Gastrocnemius medialis (tissue), 4 donors: Measurements from ENCODE around the gene C19orf44. TPM values are rescaled to one million over a fixed set of nuclear protein-coding genes. Genes with fewer than 3 reads are reported as not detected.

Experiments used
- ATAC-seq, 2 donors: fragments of 150-250 bp; one replicate each; pipeline ENCODE4 v1.9.1; 2016
- DNase-seq, 2 donors: peaks; one replicate each; pipeline ENCODE4 v3.0.0-alpha.2; 2019
- H3K27ac ChIP-seq, 4 donors: fragments of 200-600 bp; sonication (generic); 1 replicate in 1 of 4; 2 replicates in 3 of 4; pipeline ENCODE4 v1.5.1; 2016 to 2018; ENCODE audit warnings: mild to moderate bottlenecking in 2 of 4, moderate library complexity in 1 of 4
- H3K27me3 ChIP-seq, 3 donors: fragments of 200-600 bp; sonication (generic) in 2 of 3; 1 replicate in 1 of 3; 2 replicates in 2 of 3; pipeline versions ENCODE4 v1.5.1 to v1.6.0; 2016 to 2019; ENCODE audit warnings: mild to moderate bottlenecking in 1 of 3, moderate library complexity in 1 of 3
- H3K36me3 ChIP-seq, 2 donors: fragments of 200-600 bp; sonication (generic) in 1 of 2; one replicate each; pipeline ENCODE4 v1.5.1; 2017 to 2018
- H3K4me1 ChIP-seq, 2 donors: fragments of 200-600 bp; sonication (generic) in 1 of 2; one replicate each; pipeline ENCODE4 v1.5.1; 2016 to 2017; ENCODE audit warnings: mild to moderate bottlenecking in 2 of 2
- H3K4me3 ChIP-seq, 4 donors: fragments of 200-600 bp; sonication (generic) in 3 of 4; 1 replicate in 1 of 4; 2 replicates in 3 of 4; pipeline ENCODE4 v1.5.1; 2016 to 2019; ENCODE audit warnings: mild to moderate bottlenecking in 2 of 4
- H3K9me3 ChIP-seq, 3 donors: fragments of 200-600 bp; sonication (generic) in 2 of 3; 1 replicate in 1 of 3; 2 replicates in 2 of 3; pipeline ENCODE4 v1.5.1; 2016 to 2019
- CTCF ChIP-seq, 5 experiments: fragments of 450-650 bp in 3 of 5; fragments of 200-600 bp in 2 of 5; sonication (generic) in 2 of 5; IDR thresholded peaks in 4 of 5; conservative IDR thresholded peaks in 1 of 5; 1 replicate in 4 of 5; 2 replicates in 1 of 5; pipeline ENCODE4 v1.5.1; 2016 to 2019; ENCODE audit warnings: antibody characterized with exemption in 5 of 5, mild to moderate bottlenecking in 3 of 5, moderate library complexity in 3 of 5
- POLR2A ChIP-seq, 2 donors: fragments of 450-650 bp; IDR thresholded peaks; one replicate each; pipeline ENCODE4 v1.6.1; 2017; ENCODE audit warnings: antibody characterized with exemption in 2 of 2, mild to moderate bottlenecking in 2 of 2, moderate library complexity in 2 of 2
- in situ Hi-C, 4 donors: fragments of 200-750 bp; cut with MboI; loops; one replicate each; pipeline versions ENCODE4 v1.15.0 to v1.8.0; 2017; ENCODE audit warnings: low sequenced_read_pairs in 4 of 4
- intact Hi-C: fragments of 100-400 bp; cut with DNase I; formaldehyde crosslinking; loops from one replicate; pipeline ENCODE4 v1.15.1; 2023; ENCODE audit warnings: low total_unique reads
- total RNA-seq, 4 donors: library from RNA; depleted of rRNA; stranded (reverse); fragments of >200 nt; gene quantifications; one replicate each; pipeline versions ENCODE4 v1.1.0 to v1.2.3, GENCODE V29; 2016

C19orf44 gene
- total RNA-seq, 4 donors from 2014 or later, result 4.1 to 7.1 (median 5.0) TPM

- no peak for DNase-seq
- H3K27ac ChIP-seq, result no peak overlapping the region
- in situ Hi-C loops (loop anchor here in 2 of 4 donors (25.0 kb wide), 2 partner anchors 288 to 313 kb away; no protein-coding TSS in a partner anchor), intact Hi-C loops (no loop called here)
- peaks cover 0 to 100% of the 10 kb centered on the region in 2 donors for H3K36me3 ChIP-seq
- no peak for ATAC-seq
- H3K9me3 ChIP-seq, result no peaks in the 10 kb centered on the region
- no peaks in the 10 kb centered on the region for H3K4me1 ChIP-seq
- TF ChIP-seq POLR2A (IDR thresholded peaks at IDR 0.05) (no peak), CTCF (IDR thresholded peaks at IDR 0.05 in 4 of 5, conservative IDR thresholded peaks at IDR 0.05 in 1 of 5) (no peak)
- no peaks in the 10 kb centered on the region for H3K27me3 ChIP-seq
- H3K4me3 ChIP-seq, result no peak overlapping the region
Observed at GRCh38 chr19:16524991-16525734, 29.0 kb downstream of the C19orf44 start.

- peaks cover 0 to 100% of the 10 kb centered on the region in 2 donors for H3K36me3 ChIP-seq
- H3K27me3 ChIP-seq, result no peaks in the 10 kb centered on the region
- H3K4me1 ChIP-seq, result no peaks in the 10 kb centered on the region
- no peak for TF ChIP-seq POLR2A (IDR thresholded peaks at IDR 0.05)
- TF ChIP-seq CTCF (IDR thresholded peaks at IDR 0.05 in 4 of 5, conservative IDR thresholded peaks at IDR 0.05 in 1 of 5), result no peak
- no peaks in the 10 kb centered on the region for H3K9me3 ChIP-seq
- intact Hi-C loops (no loop called here), in situ Hi-C loops (loop anchor here in 1 of 4 donors (25.0 kb wide), 1 partner anchor 289 kb away; no protein-coding TSS in a partner anchor)
- ATAC-seq, result no peak
- no peak overlapping the region for H3K4me3 ChIP-seq
- peak overlapping the region; percentile 16 to 46 (median 30) for H3K27ac ChIP-seq
- no peak for DNase-seq
Observed at GRCh38 chr19:16525751-16526481, 29.7 kb downstream of the C19orf44 start.

GRCh38 chr19:16527334-16527935, 31.2 kb downstream of the C19orf44 start:
- H3K4me1 ChIP-seq, result no peaks in the 10 kb centered on the region
- H3K27me3 ChIP-seq, result no peaks in the 10 kb centered on the region
- ATAC-seq (no peak), DNase-seq (no peak)
- in situ Hi-C loops (loop anchor here in 1 of 4 donors (25.0 kb wide), 1 partner anchor 290 kb away; no protein-coding TSS in a partner anchor), intact Hi-C loops (no loop called here)
- peak overlapping the region in 1 of 4 donors; percentile 46 for H3K27ac ChIP-seq
- H3K4me3 ChIP-seq, result no peak overlapping the region
- TF ChIP-seq POLR2A (IDR thresholded peaks at IDR 0.05), result no peak
- no peak for TF ChIP-seq CTCF (IDR thresholded peaks at IDR 0.05 in 4 of 5, conservative IDR thresholded peaks at IDR 0.05 in 1 of 5)
- peaks cover 0 to 100% of the 10 kb centered on the region in 2 donors for H3K36me3 ChIP-seq
- H3K9me3 ChIP-seq, result no peaks in the 10 kb centered on the region

- intact Hi-C loops, result no loop called here
Observed at GRCh38 chr19:16527971-16528521, 31.9 kb downstream of the C19orf44 start.

More at GRCh38 chr19:16527971-16528521, 31.9 kb downstream of the C19orf44 start:
- peak overlapping the region in 1 of 4 donors; percentile 9 for H3K27ac ChIP-seq
- no peak for TF ChIP-seq POLR2A (IDR thresholded peaks at IDR 0.05)
- peak in 1 of 5 experiments; percentile 20 for TF ChIP-seq CTCF (IDR thresholded peaks at IDR 0.05 in 4 of 5, conservative IDR thresholded peaks at IDR 0.05 in 1 of 5)
- peaks cover 0 to 100% of the 10 kb centered on the region in 2 donors for H3K36me3 ChIP-seq
- in situ Hi-C loops, result loop anchor here in 1 of 4 donors (25.0 kb wide), 1 partner anchor 291 kb away; no protein-coding TSS in a partner anchor
- ATAC-seq (no peak), DNase-seq (no peak)
- H3K4me3 ChIP-seq, result no peak overlapping the region
- no peaks in the 10 kb centered on the region for H3K9me3 ChIP-seq
- H3K4me1 ChIP-seq, result no peaks in the 10 kb centered on the region
- H3K27me3 ChIP-seq, result no peaks in the 10 kb centered on the region
